WI38 (cell line): Measurements from ENCODE around the gene APOO.

Experiments used
- H3K4me3 ChIP-seq: 2 replicates; pipeline ENCODE4 v1.5.1; 2011; ENCODE audit warnings: low read depth, mild to moderate bottlenecking, control low read depth, low read length
- TF ChIP-seq, protein P1 (sequence below): IDR thresholded peaks from 2 replicates; pipeline ENCODE4 v1.5.1; 2012; ENCODE audit warnings: low read depth, mild to moderate bottlenecking, control low read depth, low read length

APOO gene

GRCh38 chrX:23890933-23891332 lies 16.8 kb downstream of the APOO start:
- TF ChIP-seq, protein P1, sequence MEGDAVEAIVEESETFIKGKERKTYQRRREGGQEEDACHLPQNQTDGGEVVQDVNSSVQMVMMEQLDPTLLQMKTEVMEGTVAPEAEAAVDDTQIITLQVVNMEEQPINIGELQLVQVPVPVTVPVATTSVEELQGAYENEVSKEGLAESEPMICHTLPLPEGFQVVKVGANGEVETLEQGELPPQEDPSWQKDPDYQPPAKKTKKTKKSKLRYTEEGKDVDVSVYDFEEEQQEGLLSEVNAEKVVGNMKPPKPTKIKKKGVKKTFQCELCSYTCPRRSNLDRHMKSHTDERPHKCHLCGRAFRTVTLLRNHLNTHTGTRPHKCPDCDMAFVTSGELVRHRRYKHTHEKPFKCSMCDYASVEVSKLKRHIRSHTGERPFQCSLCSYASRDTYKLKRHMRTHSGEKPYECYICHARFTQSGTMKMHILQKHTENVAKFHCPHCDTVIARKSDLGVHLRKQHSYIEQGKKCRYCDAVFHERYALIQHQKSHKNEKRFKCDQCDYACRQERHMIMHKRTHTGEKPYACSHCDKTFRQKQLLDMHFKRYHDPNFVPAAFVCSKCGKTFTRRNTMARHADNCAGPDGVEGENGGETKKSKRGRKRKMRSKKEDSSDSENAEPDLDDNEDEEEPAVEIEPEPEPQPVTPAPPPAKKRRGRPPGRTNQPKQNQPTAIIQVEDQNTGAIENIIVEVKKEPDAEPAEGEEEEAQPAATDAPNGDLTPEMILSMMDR: no peak
- no peak overlapping the region for H3K4me3 ChIP-seq

GRCh38 chrX:23888887-23889501 lies 18.7 kb downstream of the APOO start:
- H3K4me3 ChIP-seq: 0 out of 2 replicates have a peak overlapping the region, but pooled peaks have one; percentile 17

DNA sequence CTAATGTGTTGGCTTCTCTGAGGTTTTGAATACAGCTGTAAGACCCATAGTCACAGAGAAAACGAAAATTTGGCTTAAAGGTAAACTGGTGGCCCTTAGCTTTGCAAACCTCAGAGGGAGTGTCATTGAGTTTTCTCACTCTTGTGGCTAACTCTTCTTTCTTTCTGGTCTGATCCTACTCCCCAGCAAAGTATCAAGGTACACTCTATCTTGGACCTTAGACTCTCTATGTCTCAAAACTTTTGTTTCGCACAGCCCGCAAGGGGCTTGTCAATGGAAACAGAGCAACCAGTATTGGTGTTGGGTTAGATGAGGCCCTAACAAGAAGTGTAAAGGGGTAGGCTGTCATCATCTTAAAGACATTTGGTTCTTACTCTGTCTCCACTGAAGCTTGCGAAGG lies 19.8 kb downstream of the APOO start:
- TF ChIP-seq, protein P1: no peak
- H3K4me3 ChIP-seq: no peak overlapping the region

More at GRCh38 chrX:23888887-23889501, 18.7 kb downstream of the APOO start:
- TF ChIP-seq, protein P1: no peak

- H3K4me3 ChIP-seq: no peak overlapping the region
- TF ChIP-seq, protein P1: no peak
Observed at GRCh38 chrX:23887451-23887850, 20.3 kb downstream of the APOO start.

DNA sequence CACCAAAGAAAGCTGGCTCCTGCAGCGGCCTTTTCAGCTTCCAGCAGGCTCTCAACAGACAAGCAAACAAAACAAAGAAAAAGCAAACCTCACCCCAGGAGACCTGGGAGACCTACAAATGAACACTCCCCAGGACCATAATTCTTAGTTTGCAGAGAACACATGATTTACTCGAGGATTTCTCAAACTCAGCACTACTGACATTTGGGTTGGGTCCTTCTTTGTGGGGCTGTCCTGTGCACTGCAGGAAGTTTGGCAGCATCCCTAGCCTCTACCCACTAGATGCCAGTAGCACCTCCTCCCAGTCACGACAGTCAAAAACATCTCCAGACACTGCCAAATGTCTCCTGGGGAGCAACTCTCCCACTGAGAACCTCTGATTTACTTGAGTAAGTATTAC lies 21.9 kb downstream of the APOO start:
- TF ChIP-seq, protein P1: no peak
- no peak overlapping the region for H3K4me3 ChIP-seq

DNA sequence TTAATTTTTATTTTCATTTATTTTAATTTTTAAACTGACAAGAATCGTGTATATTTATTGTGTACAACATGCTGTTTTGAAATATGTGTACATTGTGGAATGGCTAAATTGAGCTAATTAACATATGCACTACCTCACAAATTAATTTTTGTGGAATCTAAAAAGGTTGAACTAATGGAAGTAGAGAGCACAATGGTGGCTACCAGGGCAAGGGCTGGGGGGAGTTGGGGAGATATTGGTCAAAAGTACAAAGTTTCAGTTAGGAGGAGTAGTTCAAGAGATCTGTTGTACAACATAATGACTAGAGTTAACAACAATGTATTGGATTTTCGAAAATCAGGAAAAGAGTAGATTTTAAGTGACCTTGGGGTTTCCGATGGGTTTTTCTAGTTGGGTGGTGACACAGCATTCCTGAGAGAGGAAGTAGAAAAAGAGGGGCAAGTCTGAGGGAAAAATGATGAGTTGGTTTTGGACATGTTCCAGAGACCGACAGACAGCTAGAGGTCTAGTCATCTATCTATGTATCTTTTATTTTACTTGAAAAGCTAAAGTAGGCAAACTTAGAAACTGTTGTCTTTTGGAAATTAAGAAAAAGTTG lies 23.2 kb downstream of the APOO start:
- TF ChIP-seq, protein P1: no peak
- H3K4me3 ChIP-seq: no peak overlapping the region

- 0 out of 2 replicates have a peak overlapping the region, but pooled peaks have one; percentile 20 for H3K4me3 ChIP-seq
- TF ChIP-seq, protein P1: no peak
Observed at GRCh38 chrX:23883737-23884354, 23.9 kb downstream of the APOO start.
